DND-41 (cell line): ENCODE results near the gene MAP3K8.

Experiments used
- ATAC-seq: fragments of 200-7000 bp; cut with Tn5 transposase; 3 replicates; pipeline ENCODE4 v1.9.1; 2021; ENCODE audit warnings: low read depth; ENCODE audit not compliant: insufficient read depth
- DNase-seq: peaks from one replicate; pipeline ENCODE4 v3.0.0-alpha.2; 2020
- H2AFZ ChIP-seq: 2 replicates; pipeline ENCODE4 v1.6.0; 2012; ENCODE audit warnings: low read depth, low read length
- H3K27ac ChIP-seq: 2 replicates; pipeline ENCODE4 v1.5.1; 2012; ENCODE audit warnings: low read length, inconsistent platforms
- H3K27me3 ChIP-seq: fragments of 200-600 bp; sonication (generic); 2 replicates; pipeline ENCODE4 v1.6.0; 2012; ENCODE audit warnings: low read length, mild to moderate bottlenecking, inconsistent platforms; ENCODE audit not compliant: insufficient read depth, poor library complexity
- H3K36me3 ChIP-seq: 2 replicates; pipeline ENCODE4 v1.5.1; 2012; ENCODE audit warnings: low read length, inconsistent platforms; ENCODE audit not compliant: insufficient read depth
- H3K4me1 ChIP-seq: 2 replicates; pipeline ENCODE4 v1.5.1; 2012; ENCODE audit warnings: mild to moderate bottlenecking, low read length; ENCODE audit not compliant: insufficient read depth
- H3K4me2 ChIP-seq: 2 replicates; pipeline ENCODE4 v1.6.0; 2012; ENCODE audit warnings: mild to moderate bottlenecking, moderate library complexity, low read length, inconsistent platforms; ENCODE audit not compliant: insufficient read depth
- H3K4me3 ChIP-seq, 2 experiments: fragments of 200-600 bp in 1 of 2; shearing (Covaris generic) in 1 of 2; 2 replicates each; pipeline ENCODE4 v1.5.1; 2012 to 2016; ENCODE audit warnings: inconsistent platforms in 2 of 2, low read length in 2 of 2, mild to moderate bottlenecking in 2 of 2, low read depth in 1 of 2, moderate library complexity in 1 of 2
- H3K79me2 ChIP-seq: 2 replicates; pipeline ENCODE4 v1.6.0; 2012; ENCODE audit warnings: low read length, inconsistent platforms; ENCODE audit not compliant: insufficient read depth
- H3K9ac ChIP-seq: 2 replicates; pipeline ENCODE4 v1.6.0; 2012; ENCODE audit warnings: low read depth, mild to moderate bottlenecking, inconsistent platforms, low read length, moderate library complexity
- H3K9me3 ChIP-seq: 2 replicates; pipeline ENCODE4 v1.5.1; 2012; ENCODE audit warnings: low read length, moderate library complexity, mild to moderate bottlenecking, inconsistent platforms; ENCODE audit not compliant: insufficient read depth, severe bottlenecking
- H4K20me1 ChIP-seq: 2 replicates; pipeline ENCODE4 v1.6.0; 2012; ENCODE audit warnings: low read length; ENCODE audit not compliant: insufficient read depth
- EZH2 ChIP-seq: IDR thresholded peaks from 3 replicates; pipeline ENCODE4 v1.6.1; 2012; ENCODE audit warnings: borderline replicate concordance, low read depth, mild to moderate bottlenecking, moderate library complexity, low read length, inconsistent platforms; ENCODE audit not compliant: severe bottlenecking
- TF ChIP-seq, protein P1 (sequence below): IDR thresholded peaks from 2 replicates; pipeline ENCODE4 v1.5.1; 2012; ENCODE audit warnings: borderline replicate concordance, low read length, moderate library complexity, mild to moderate bottlenecking; ENCODE audit not compliant: poor library complexity, severe bottlenecking; ENCODE audit errors: extremely low read depth

Gene MAP3K8

DNA sequence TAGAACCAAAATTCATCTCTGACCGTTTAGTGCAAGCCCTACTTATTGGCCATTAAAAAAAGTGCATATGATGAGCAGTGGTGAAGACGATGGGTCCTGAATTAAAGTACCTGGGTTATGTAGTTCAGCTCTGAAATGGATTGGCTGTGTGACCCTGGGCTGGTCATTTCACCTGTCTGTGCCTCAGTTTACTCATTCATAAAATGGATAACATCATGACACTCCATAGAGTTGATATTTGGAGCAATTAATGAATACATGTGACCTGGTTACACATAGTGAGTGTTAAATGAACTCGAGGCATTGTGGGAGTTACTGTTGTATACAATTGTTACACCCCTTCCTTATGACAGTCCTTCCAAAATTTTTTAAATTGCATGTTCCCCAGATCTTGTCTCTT lies 9.1 kb downstream of the MAP3K8 start:
- no peak overlapping the region for H3K4me2 ChIP-seq
- DNase-seq, result no peak
- no peak overlapping the region for H3K4me3 ChIP-seq
- no peak for TF ChIP-seq EZH2
- TF ChIP-seq, protein P1, sequence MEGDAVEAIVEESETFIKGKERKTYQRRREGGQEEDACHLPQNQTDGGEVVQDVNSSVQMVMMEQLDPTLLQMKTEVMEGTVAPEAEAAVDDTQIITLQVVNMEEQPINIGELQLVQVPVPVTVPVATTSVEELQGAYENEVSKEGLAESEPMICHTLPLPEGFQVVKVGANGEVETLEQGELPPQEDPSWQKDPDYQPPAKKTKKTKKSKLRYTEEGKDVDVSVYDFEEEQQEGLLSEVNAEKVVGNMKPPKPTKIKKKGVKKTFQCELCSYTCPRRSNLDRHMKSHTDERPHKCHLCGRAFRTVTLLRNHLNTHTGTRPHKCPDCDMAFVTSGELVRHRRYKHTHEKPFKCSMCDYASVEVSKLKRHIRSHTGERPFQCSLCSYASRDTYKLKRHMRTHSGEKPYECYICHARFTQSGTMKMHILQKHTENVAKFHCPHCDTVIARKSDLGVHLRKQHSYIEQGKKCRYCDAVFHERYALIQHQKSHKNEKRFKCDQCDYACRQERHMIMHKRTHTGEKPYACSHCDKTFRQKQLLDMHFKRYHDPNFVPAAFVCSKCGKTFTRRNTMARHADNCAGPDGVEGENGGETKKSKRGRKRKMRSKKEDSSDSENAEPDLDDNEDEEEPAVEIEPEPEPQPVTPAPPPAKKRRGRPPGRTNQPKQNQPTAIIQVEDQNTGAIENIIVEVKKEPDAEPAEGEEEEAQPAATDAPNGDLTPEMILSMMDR, result no peak
- H3K4me1 ChIP-seq, result peaks cover 6% of the 10 kb centered on the region
- no peak for ATAC-seq
- no peaks in the 10 kb centered on the region for H3K27me3 ChIP-seq
- no peaks in the 10 kb centered on the region for H3K9me3 ChIP-seq
- no peaks in the 10 kb centered on the region for H4K20me1 ChIP-seq
- no peaks in the 10 kb centered on the region for H3K79me2 ChIP-seq
- no peaks in the 10 kb centered on the region for H3K36me3 ChIP-seq
- H3K9ac ChIP-seq, result no peak overlapping the region
- no peak overlapping the region for H2AFZ ChIP-seq
- no peak overlapping the region for H3K27ac ChIP-seq

- no peaks in the 10 kb centered on the region for H3K36me3 ChIP-seq
- H3K27ac ChIP-seq, result no peak overlapping the region
- H3K4me2 ChIP-seq, result no peak overlapping the region
These were observed 11.7 kb downstream of the MAP3K8 start for GRCh38 chr10:30445711-30446110.

DNA sequence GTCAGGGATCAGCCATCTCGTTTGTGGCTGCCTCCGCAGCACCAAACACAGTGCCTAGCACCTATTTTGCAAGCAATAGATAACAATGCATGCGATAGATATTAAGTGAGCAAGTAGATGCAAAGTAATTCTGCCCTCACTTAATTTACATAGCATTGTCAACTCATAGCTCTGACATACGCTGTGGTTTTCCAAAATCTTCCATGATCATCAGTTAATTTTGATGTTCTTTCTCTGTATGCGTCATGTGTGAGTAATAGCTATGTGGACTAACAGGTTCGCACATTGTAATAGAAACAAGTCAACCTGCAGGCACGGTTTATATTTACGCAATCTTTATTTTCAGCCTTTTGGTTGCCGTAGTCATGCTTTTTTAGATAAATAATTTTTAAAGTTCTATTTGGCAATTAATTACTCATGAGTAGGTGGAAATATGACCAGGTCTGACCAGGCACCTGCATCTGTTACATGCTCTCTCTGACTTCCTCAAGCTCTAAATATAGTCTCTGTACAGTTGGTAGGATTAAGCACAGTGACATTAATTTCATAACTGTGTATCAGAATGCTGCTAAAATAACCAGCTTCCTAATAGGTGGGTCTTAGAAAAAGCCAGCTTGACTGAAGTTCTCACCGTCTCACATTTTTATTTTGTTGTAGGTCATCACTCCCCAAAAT lies 13.3 kb downstream of the MAP3K8 start:
- Histone ChIP-seq H3K9me3 (no peaks in the 10 kb centered on the region), H2AFZ (no peak overlapping the region), H3K4me2 (no peak overlapping the region), H3K4me3 (no peak overlapping the region), H4K20me1 (no peaks in the 10 kb centered on the region), H3K27ac (no peak overlapping the region), H3K79me2 (no peaks in the 10 kb centered on the region), H3K27me3 (no peaks in the 10 kb centered on the region), H3K4me1 (no peaks in the 10 kb centered on the region), H3K36me3 (no peaks in the 10 kb centered on the region), H3K9ac (no peak overlapping the region)
- ATAC-seq (no peak), DNase-seq (no peak)
- TF ChIP-seq, protein P1, result no peak
- TF ChIP-seq EZH2, result no peak

More at GRCh38 chr10:30445711-30446110, 11.7 kb downstream of the MAP3K8 start:
- H3K9ac ChIP-seq, result no peak overlapping the region
- H3K4me1 ChIP-seq, result no peaks in the 10 kb centered on the region
- no peak overlapping the region for H3K4me3 ChIP-seq
- no peak overlapping the region for H2AFZ ChIP-seq
- ATAC-seq (no peak), DNase-seq (no peak)
- H4K20me1 ChIP-seq, result no peaks in the 10 kb centered on the region
- no peaks in the 10 kb centered on the region for H3K79me2 ChIP-seq
- H3K9me3 ChIP-seq, result no peaks in the 10 kb centered on the region
- H3K27me3 ChIP-seq, result no peaks in the 10 kb centered on the region
- TF ChIP-seq, protein P1, result no peak
- TF ChIP-seq EZH2, result no peak
